Nephron (organoid): ENCODE measurements around the gene TESK2.

ENCODE experiments used
- H3K27ac Mint-ChIP-seq, 3 experiments: 2 replicates each; pipeline ENCODE4 v1.8.0; 2020; ENCODE audit warnings: mixed read lengths in 3 of 3, mild to moderate bottlenecking in 2 of 3, moderate library complexity in 1 of 3
- H3K27me3 Mint-ChIP-seq: 2 replicates; pipeline ENCODE4 v1.8.0; 2021; ENCODE audit warnings: low read depth, mild to moderate bottlenecking, moderate library complexity, mixed read lengths
- H3K36me3 Mint-ChIP-seq: 2 replicates; pipeline ENCODE4 v1.8.0; 2020; ENCODE audit warnings: low read depth, mixed read lengths
- H3K4me1 Mint-ChIP-seq: 2 replicates; pipeline ENCODE4 v1.8.0; 2020; ENCODE audit warnings: mixed read lengths
- H3K4me3 Mint-ChIP-seq, 3 experiments: 2 replicates each; pipeline ENCODE4 v1.8.0; 2020; ENCODE audit warnings: mild to moderate bottlenecking in 3 of 3, mixed read lengths in 3 of 3, moderate library complexity in 2 of 3
- H3K9me3 Mint-ChIP-seq: 2 replicates; pipeline ENCODE4 v1.8.0; 2020; ENCODE audit warnings: mixed read lengths
- CTCF ChIP-seq, 3 experiments: fragments of 200-600 bp; sonication (generic); IDR thresholded peaks; one replicate each; pipeline ENCODE4 v1.5.0; 2021; ENCODE audit warnings: antibody characterized with exemption in 3 of 3; ENCODE audit not compliant: unreplicated experiment in 3 of 3

TESK2 gene

DNA sequence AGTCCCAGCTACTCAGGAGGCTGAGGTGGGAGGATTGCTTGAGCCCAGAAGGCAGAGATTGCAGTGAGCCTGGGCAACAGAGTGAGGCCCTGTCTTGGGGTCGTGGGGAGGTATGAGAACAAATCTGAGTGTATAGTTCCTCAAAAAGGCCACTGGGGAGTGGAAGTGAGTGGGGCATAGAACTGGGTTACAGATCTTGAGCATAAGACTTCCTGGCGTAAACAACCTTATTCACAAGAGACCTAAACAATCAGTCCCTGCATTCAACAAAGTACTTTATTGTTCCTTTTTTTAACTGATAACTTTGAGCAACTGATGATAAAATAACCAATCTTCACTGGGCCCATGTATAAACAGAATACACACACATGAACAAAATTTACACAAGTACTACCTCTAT, 78.1 kb downstream of the TESK2 start:
- H3K27ac Mint-ChIP-seq: no peak overlapping the region
- TF ChIP-seq CTCF (IDR thresholded peaks at IDR 0.05; ENCODE audit: unreplicated experiment in 3 of 3): no peak
- no peaks in the 10 kb centered on the region for H3K27me3 Mint-ChIP-seq
- no peaks in the 10 kb centered on the region for H3K4me1 Mint-ChIP-seq
- no peak overlapping the region for H3K4me3 Mint-ChIP-seq
- H3K9me3 Mint-ChIP-seq: no peaks in the 10 kb centered on the region
- H3K36me3 Mint-ChIP-seq: no peaks in the 10 kb centered on the region

- no peak for TF ChIP-seq CTCF (IDR thresholded peaks at IDR 0.05; ENCODE audit: unreplicated experiment in 3 of 3)
- no peaks in the 10 kb centered on the region for H3K27me3 Mint-ChIP-seq
- H3K9me3 Mint-ChIP-seq: no peaks in the 10 kb centered on the region
- no peaks in the 10 kb centered on the region for H3K36me3 Mint-ChIP-seq
- no peaks in the 10 kb centered on the region for H3K4me1 Mint-ChIP-seq
- no peak overlapping the region for H3K4me3 Mint-ChIP-seq
- no peak overlapping the region for H3K27ac Mint-ChIP-seq
Observed at GRCh38 chr1:45411510-45411899, 79.5 kb downstream of the TESK2 start.

DNA sequence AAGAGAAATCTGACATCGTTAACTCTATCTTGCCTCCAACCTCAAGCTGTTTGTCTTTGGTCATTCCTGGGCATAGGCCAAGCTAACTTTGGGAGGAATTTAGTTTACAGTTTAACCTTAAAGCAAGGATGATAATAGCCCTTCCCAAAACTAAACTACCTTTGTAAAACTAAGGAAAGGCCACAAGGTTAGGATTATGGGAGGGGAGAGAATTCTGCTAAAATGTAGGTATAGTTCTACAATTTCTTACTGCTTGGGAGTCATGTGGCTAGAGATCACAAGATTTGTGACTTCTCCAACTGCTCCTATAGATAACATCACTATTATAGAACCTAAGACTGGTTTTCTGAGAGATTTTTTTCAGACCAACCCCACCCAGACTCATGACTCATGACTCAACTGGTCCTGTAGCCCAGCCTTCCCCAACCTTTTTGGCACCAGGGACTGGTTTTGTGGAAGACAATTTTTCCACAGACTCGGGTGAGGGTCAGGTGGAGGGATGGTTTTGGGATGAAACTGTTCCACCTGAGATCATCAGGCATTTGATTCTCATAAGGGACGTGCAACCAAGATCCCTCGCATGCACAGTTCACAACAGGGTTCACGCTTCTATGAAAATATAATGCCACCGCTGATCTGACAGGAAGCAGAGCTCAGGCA, 80.0 kb downstream of the TESK2 start:
- no peak for TF ChIP-seq CTCF (IDR thresholded peaks at IDR 0.05; ENCODE audit: unreplicated experiment in 3 of 3)
- H3K36me3 Mint-ChIP-seq: no peaks in the 10 kb centered on the region
- H3K27ac Mint-ChIP-seq: no peak overlapping the region
- H3K4me3 Mint-ChIP-seq: no peak overlapping the region
- H3K9me3 Mint-ChIP-seq: no peaks in the 10 kb centered on the region
- H3K27me3 Mint-ChIP-seq: no peaks in the 10 kb centered on the region
- no peaks in the 10 kb centered on the region for H3K4me1 Mint-ChIP-seq

DNA sequence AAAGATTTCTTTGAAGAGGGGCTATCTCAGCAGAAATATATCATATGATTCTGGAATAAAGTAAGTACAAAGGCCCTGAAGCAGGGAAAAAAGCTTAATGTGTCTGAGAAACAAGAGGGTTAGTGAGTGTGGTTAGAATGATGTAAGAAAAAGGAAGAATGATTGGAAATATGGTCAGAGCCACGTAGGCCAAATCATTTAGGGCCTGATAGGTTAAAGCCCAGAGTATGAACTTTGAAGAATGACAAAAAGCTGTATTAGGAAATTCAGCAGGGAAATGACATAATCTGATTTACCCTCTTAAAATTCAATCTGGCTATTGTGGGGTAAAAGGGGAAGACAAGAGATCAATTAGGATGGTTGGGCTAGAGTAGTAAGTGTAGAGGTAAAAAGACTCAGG, 81.7 kb downstream of the TESK2 start:
- no peaks in the 10 kb centered on the region for H3K27me3 Mint-ChIP-seq

DNA sequence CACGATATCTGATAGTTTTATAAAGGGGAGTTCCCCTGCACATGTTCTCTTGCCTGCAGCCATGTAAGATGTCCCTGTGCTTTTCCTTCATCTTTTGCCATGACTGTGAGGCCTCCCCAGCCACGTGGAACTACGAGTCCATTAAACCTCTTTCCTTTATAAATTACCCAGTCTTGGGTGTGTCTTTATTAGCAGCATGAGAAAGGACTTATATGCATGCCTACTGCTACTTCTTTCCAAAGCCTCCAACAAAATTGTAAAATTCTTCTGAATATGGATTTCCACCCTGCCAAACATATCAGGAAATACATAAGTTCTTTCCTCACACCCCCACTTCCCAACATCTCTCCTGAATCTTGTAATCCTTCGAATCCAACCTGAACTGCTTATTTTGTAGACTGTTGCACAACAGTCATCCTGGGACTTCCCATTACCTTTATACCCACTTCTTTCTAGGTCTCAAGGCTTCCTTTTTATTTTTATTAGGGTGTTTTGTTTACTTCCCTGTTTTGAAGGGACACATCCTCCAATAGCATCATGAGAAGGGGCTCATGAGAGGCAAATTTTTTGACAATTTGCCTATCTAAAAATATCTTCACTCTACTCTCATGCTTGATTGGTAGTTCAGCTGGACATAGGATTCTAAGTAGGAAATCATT, 83.2 kb downstream of the TESK2 start:
- no peaks in the 10 kb centered on the region for H3K9me3 Mint-ChIP-seq
- no peak for TF ChIP-seq CTCF (IDR thresholded peaks at IDR 0.05; ENCODE audit: unreplicated experiment in 3 of 3)
- H3K4me1 Mint-ChIP-seq: no peaks in the 10 kb centered on the region
- no peak overlapping the region for H3K4me3 Mint-ChIP-seq
- no peak overlapping the region for H3K27ac Mint-ChIP-seq
- H3K27me3 Mint-ChIP-seq: no peaks in the 10 kb centered on the region
- no peaks in the 10 kb centered on the region for H3K36me3 Mint-ChIP-seq

More for the DNA sequence above, 81.7 kb downstream of the TESK2 start:
- TF ChIP-seq CTCF (IDR thresholded peaks at IDR 0.05; ENCODE audit: unreplicated experiment in 3 of 3): no peak
- H3K9me3 Mint-ChIP-seq: no peaks in the 10 kb centered on the region
- H3K4me1 Mint-ChIP-seq: no peaks in the 10 kb centered on the region
- H3K4me3 Mint-ChIP-seq: no peak overlapping the region
- H3K27ac Mint-ChIP-seq: no peak overlapping the region
- no peaks in the 10 kb centered on the region for H3K36me3 Mint-ChIP-seq

- H3K27ac Mint-ChIP-seq: no peak overlapping the region
- H3K36me3 Mint-ChIP-seq: no peaks in the 10 kb centered on the region
- H3K9me3 Mint-ChIP-seq: no peaks in the 10 kb centered on the region
- TF ChIP-seq CTCF (IDR thresholded peaks at IDR 0.05; ENCODE audit: unreplicated experiment in 3 of 3): no peak
- no peak overlapping the region for H3K4me3 Mint-ChIP-seq
- no peaks in the 10 kb centered on the region for H3K4me1 Mint-ChIP-seq
- H3K27me3 Mint-ChIP-seq: no peaks in the 10 kb centered on the region
Observed at GRCh38 chr1:45405636-45406035, 85.3 kb downstream of the TESK2 start.
